ACC112 (cell line): ENCODE data around the gene HMGB1.
A peak's percentile ranks its signal among the peaks of the same experiment; 100 is the strongest.

Experiments used
- H2AFZ ChIP-seq: fragments of 200-600 bp; sonication (generic); one replicate; pipeline ENCODE4 v1.6.0; 2017; ENCODE audit warnings: antibody characterized with exemption, low read length; ENCODE audit not compliant: unreplicated experiment
- H3K27ac ChIP-seq: fragments of 200-600 bp; sonication (generic); 2 replicates; pipeline ENCODE4 v1.5.1; 2014; ENCODE audit warnings: low read depth, mild to moderate bottlenecking, antibody characterized with exemption, low read length, moderate library complexity
- H3K27me3 ChIP-seq: fragments of 200-600 bp; sonication (generic); 2 replicates; pipeline ENCODE4 v1.6.1; 2014; ENCODE audit warnings: mild to moderate bottlenecking, antibody characterized with exemption, low read length, moderate library complexity, mixed read lengths; ENCODE audit not compliant: insufficient read depth
- H3K36me3 ChIP-seq: fragments of 200-600 bp; sonication (generic); 2 replicates; pipeline ENCODE4 v1.6.1; 2016; ENCODE audit warnings: mild to moderate bottlenecking, antibody characterized with exemption, low read length, moderate library complexity, mixed read lengths; ENCODE audit not compliant: insufficient read depth
- H3K4me1 ChIP-seq: fragments of 200-600 bp; sonication (generic); one replicate; pipeline ENCODE4 v1.6.1; 2016; ENCODE audit warnings: low read length, mixed read lengths; ENCODE audit not compliant: insufficient read depth, unreplicated experiment, control insufficient read depth
- H3K4me3 ChIP-seq: fragments of 200-600 bp; sonication (generic); 2 replicates; pipeline ENCODE4 v1.5.1; 2014; ENCODE audit warnings: mild to moderate bottlenecking, low read depth, low read length
- H3K79me2 ChIP-seq: fragments of 200-600 bp; sonication (generic); one replicate; pipeline ENCODE4 v1.6.0; 2016; ENCODE audit warnings: low read length; ENCODE audit not compliant: control insufficient read depth, unreplicated experiment, insufficient read depth

HMGB1 gene

GRCh38 chr13:30487075-30487470 lies 21.3 kb upstream of the HMGB1 start:
- Histone ChIP-seq H3K27me3 (no peaks in the 10 kb centered on the region), H2AFZ (no peak overlapping the region), H3K79me2 (no peaks in the 10 kb centered on the region), H3K4me1 (no peaks in the 10 kb centered on the region), H3K27ac (no peak overlapping the region), H3K36me3 (no peaks in the 10 kb centered on the region), H3K4me3 (no peak overlapping the region)

DNA sequence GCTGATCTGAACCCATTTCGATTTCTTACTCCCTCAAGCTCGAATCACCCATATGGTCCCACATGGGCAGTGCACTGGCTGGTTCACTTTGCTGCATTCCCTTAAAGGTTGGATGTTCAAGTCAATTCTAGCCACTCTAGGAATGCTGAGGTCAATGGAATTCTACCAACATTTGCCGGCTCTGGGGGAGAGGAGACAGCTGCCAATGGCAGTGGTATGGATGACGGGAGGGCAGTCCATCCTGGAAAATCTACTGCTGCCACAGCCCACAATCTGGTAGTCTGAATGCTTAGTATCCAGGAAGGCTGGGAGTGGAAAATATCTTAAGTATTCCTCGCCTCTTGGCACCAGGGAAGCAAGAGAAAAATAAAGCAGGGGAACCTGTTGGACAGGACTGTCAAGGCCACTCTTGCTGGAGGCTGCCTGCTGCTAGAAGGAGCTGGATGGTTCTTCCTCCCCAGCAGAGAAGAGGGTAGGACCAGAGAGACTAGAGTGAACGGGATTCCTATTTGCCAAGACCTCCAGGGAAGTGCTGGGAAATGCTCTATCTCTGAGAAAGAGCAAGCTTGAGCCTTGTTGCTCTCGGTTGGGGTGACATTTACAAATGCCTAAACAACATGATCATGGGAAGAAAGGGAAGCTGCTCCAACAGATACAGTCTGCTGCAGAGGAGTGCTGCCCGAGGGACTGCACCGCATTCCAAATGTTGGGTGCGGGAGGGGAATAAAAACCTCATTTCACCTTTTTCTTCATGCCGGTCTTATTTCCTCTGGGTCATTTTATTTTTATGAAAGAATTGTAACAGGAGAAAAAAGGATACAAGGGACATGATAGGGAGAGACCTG lies 20.7 kb upstream of the HMGB1 start:
- Histone ChIP-seq H3K4me1 (no peaks in the 10 kb centered on the region), H3K4me3 (no peak overlapping the region), H3K27ac (no peak overlapping the region), H3K27me3 (no peaks in the 10 kb centered on the region), H3K36me3 (no peaks in the 10 kb centered on the region), H2AFZ (no peak overlapping the region), H3K79me2 (no peaks in the 10 kb centered on the region)

DNA sequence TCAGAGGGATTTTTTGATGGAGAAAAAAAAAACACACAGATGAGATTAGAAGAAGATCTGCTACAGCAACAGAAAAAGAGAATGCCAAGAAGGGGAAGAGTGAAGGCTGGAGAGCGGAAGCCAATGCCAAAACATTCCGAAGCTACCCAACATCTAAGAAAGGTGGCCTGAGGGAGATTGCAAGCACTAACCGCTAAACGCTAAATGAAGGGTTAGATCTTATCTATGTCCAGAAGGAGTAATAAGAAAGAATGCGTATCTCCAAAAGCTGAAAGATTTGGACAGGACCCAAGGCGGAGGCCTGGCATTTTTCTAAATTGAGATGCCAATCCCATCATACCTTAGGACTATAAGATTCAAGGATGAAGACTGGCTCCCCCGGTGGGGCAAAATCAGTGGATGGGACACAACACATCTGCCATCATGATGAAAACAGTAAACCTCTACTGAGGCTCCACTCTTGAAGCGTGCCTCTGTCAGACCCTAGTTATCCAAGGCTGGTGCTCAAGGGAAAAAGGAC lies 15.6 kb upstream of the HMGB1 start:
- Histone ChIP-seq H3K4me1 (no peaks in the 10 kb centered on the region), H3K36me3 (no peaks in the 10 kb centered on the region), H3K79me2 (no peaks in the 10 kb centered on the region), H2AFZ (no peak overlapping the region), H3K4me3 (no peak overlapping the region), H3K27ac (no peak overlapping the region), H3K27me3 (no peaks in the 10 kb centered on the region)

DNA sequence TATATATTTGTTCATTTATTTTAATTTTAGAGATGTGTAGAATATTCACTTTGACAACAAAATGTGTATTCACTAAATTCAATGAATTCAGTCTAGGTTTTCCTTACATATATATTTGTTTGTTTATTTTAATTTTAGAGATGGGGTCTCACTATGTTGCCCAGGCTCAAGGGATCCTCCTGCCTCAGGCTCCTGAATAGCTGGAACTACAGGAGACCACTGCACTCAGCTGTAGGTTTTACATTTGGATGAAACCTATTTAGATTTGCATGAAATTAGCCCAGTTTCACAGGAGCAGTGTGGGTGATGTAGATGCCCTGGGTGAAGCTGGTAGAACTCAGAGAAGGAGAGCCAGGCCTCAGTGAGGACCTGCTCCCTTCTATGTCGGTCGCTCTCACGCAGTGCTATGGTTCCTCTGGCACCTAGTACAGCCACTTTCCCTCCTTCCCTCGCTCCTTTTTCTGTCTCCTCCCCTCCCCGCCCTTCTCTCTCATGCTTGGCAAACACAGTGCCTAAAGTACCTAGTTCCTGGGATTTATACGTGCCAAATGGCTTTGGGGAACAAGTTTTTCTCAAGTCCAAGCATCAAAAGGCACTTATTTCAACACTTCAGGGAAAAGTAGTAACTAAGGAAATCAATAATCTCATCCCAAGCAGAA lies 14.7 kb upstream of the HMGB1 start:
- H2AFZ ChIP-seq, result no peak overlapping the region

GRCh38 chr13:30479883-30480219 lies 14.1 kb upstream of the HMGB1 start:
- Histone ChIP-seq H3K27me3 (no peaks in the 10 kb centered on the region), H3K27ac (no peak overlapping the region), H3K4me3 (no peak overlapping the region), H3K4me1 (no peaks in the 10 kb centered on the region), H3K36me3 (no peaks in the 10 kb centered on the region), H3K79me2 (no peaks in the 10 kb centered on the region), H2AFZ (no peak overlapping the region)

More for the DNA sequence above, 14.7 kb upstream of the HMGB1 start:
- Histone ChIP-seq H3K27me3 (no peaks in the 10 kb centered on the region), H3K27ac (no peak overlapping the region), H3K79me2 (no peaks in the 10 kb centered on the region), H3K4me3 (no peak overlapping the region), H3K36me3 (no peaks in the 10 kb centered on the region), H3K4me1 (no peaks in the 10 kb centered on the region)

DNA sequence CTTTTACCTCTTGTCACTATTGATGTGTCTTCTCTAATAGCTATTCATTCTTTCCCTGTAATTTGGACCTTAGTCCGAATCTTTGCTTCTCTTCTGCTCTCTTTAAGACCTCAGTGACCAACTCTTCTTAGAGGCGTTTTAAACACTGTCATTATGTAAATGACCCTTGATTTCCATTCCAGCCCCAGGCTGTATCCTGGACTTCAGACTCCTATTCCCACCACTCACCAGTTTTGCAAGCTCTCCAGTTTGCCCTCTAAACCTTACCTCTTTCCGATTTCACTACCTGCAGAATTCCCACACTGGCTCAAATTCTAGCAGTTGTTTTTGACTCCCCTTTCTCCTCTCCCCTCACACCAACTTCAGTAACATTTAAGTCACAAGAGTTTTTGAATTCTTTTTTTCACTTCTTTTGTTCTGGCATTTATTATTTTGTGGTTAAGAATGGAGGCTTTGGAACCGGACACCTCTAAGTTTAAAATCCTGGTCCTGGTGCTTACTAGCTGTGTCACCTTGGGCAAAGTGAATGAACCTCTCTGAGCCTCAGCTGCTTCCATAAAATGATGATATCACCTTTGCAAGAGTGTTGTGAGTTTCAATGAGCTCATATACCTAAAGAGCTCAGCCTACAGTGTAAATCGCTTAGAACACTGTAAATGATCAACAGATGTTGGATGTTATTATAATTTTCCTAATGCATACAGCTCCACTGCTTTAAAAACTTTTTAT lies 13.6 kb upstream of the HMGB1 start:
- Histone ChIP-seq H3K36me3 (no peaks in the 10 kb centered on the region), H3K4me1 (no peaks in the 10 kb centered on the region), H2AFZ (no peak overlapping the region), H3K79me2 (no peaks in the 10 kb centered on the region), H3K4me3 (no peak overlapping the region), H3K27me3 (no peaks in the 10 kb centered on the region), H3K27ac (no peak overlapping the region)

- no peaks in the 10 kb centered on the region for H3K79me2 ChIP-seq
- H2AFZ ChIP-seq, result no peak overlapping the region
- no peaks in the 10 kb centered on the region for H3K36me3 ChIP-seq
- no peaks in the 10 kb centered on the region for H3K27me3 ChIP-seq
- H3K4me3 ChIP-seq, result no peak overlapping the region
- H3K27ac ChIP-seq, result no peak overlapping the region
- no peaks in the 10 kb centered on the region for H3K4me1 ChIP-seq
These were observed 11.8 kb upstream of the HMGB1 start for GRCh38 chr13:30477346-30478195.

GRCh38 chr13:30473675-30474074 lies 7.9 kb upstream of the HMGB1 start:
- Histone ChIP-seq H3K79me2 (no peaks in the 10 kb centered on the region), H3K4me1 (no peaks in the 10 kb centered on the region), H3K4me3 (no peak overlapping the region), H3K27me3 (no peaks in the 10 kb centered on the region), H3K36me3 (no peaks in the 10 kb centered on the region), H3K27ac (no peak overlapping the region), H2AFZ (no peak overlapping the region)

DNA sequence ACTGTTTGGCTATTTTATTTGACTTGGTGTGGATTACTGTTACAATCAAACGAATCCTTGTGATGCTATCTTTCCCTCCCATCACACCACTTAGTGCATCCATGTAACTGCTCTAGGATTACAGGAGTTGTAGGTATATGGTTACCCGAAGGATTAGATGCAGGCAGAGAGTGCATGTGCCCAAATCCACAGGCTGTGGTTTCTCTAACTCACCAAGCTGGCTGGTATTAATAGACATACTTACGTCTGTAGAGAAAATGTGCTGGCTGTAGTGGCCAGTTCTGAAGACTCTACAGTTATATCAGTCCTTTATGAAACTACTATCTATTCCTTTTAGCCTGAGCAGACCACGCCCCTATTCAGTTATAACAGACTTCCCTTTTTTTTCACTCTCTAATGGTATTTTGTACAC lies 1.1 kb upstream of the HMGB1 start:
- H3K27ac ChIP-seq, result peak overlapping the region; percentile 24; the same call in 1 of the 2 replicates
- H3K79me2 ChIP-seq, result peaks cover 26% of the 10 kb centered on the region
- H3K4me1 ChIP-seq, result peaks cover 22% of the 10 kb centered on the region
- H2AFZ ChIP-seq, result peak overlapping the region; percentile 18
- peak overlapping the region; percentile 85 for H3K4me3 ChIP-seq
- H3K36me3 ChIP-seq, result peaks cover 11% of the 10 kb centered on the region
- no peaks in the 10 kb centered on the region for H3K27me3 ChIP-seq

- peaks cover 26% of the 10 kb centered on the region for H3K79me2 ChIP-seq
- no peak overlapping the region for H2AFZ ChIP-seq
- no peaks in the 10 kb centered on the region for H3K27me3 ChIP-seq
These were observed 600 bp upstream of the HMGB1 start for GRCh38 chr13:30466358-30466714.

More at GRCh38 chr13:30466358-30466714, 600 bp upstream of the HMGB1 start:
- Histone ChIP-seq H3K27ac (peak overlapping the region; percentile 24), H3K36me3 (peaks cover 15% of the 10 kb centered on the region), H3K4me1 (peaks cover 27% of the 10 kb centered on the region), H3K4me3 (peak overlapping the region; percentile 85)
